Measurements from ENCODE around the gene HOXC9. TPM values are rescaled to one million over a fixed set of nuclear protein-coding genes. Genes with fewer than 3 reads are reported as not detected.

The HOXC9 gene
- total RNA-seq, 1 experiment from 2014 or later, result 3.8 TPM

- DNase-seq (ENCODE audit: extremely low read depth, low read depth), result no peak
Observed at GRCh38 chr12:53974084-53975063, 25.6 kb upstream of the HOXC9 start, which contains the start of gene HOTAIR. Gene HOTAIR, minus strand, starts transcription at chr12:53974954.

GRCh38 chr12:53975064-53975471 is 24.9 kb upstream of the HOXC9 start:
- no peak for DNase-seq (ENCODE audit: extremely low read depth, low read depth)

GRCh38 chr12:53975479-53976152 is 24.3 kb upstream of the HOXC9 start:
- DNase-seq (ENCODE audit: extremely low read depth, low read depth), result no peak

GRCh38 chr12:53976172-53976822 is 23.7 kb upstream of the HOXC9 start:
- DNase-seq (ENCODE audit: extremely low read depth, low read depth), result no peak

GRCh38 chr12:53976823-53977595 is 23.0 kb upstream of the HOXC9 start:
- DNase-seq (ENCODE audit: extremely low read depth, low read depth), result no peak

- DNase-seq (ENCODE audit: extremely low read depth, low read depth), result no peak
Observed at GRCh38 chr12:53977596-53978445, 22.1 kb upstream of the HOXC9 start.

- no peak for DNase-seq (ENCODE audit: extremely low read depth, low read depth)
Observed at GRCh38 chr12:53978477-53979356, 21.2 kb upstream of the HOXC9 start.

- DNase-seq (ENCODE audit: extremely low read depth, low read depth), result no peak
Observed at GRCh38 chr12:53980104-53980801, 19.7 kb upstream of the HOXC9 start.

GRCh38 chr12:53980802-53981496 is 19.0 kb upstream of the HOXC9 start:
- no peak for DNase-seq (ENCODE audit: extremely low read depth, low read depth)

GRCh38 chr12:53981634-53982565 is 18.1 kb upstream of the HOXC9 start:
- DNase-seq (ENCODE audit: extremely low read depth, low read depth), result no peak

GRCh38 chr12:53982648-53983567 is 17.1 kb upstream of the HOXC9 start:
- no peak for DNase-seq (ENCODE audit: extremely low read depth, low read depth)

- DNase-seq (ENCODE audit: extremely low read depth, low read depth), result no peak
Observed at GRCh38 chr12:53983568-53983949, 16.4 kb upstream of the HOXC9 start.

- DNase-seq (ENCODE audit: extremely low read depth, low read depth), result no peak
Observed at GRCh38 chr12:53983950-53984572, 15.9 kb upstream of the HOXC9 start.

GRCh38 chr12:53984901-53985691 is 14.9 kb upstream of the HOXC9 start, which contains the start of gene HOXC10:
Gene HOXC10, plus strand, starts transcription at chr12:53985146. Its CDS starts 114 bp downstream, at chr12:53985260.
- peak; percentile 96 for DNase-seq (ENCODE audit: extremely low read depth, low read depth)

All from NCI-H460 (cell line).